Smooth muscle cell of the brain vasculature (primary cell): ENCODE measurements around the gene STARD9.
"Not testable (repeated sequence)": the region's sequence is repeated elsewhere in the genome, so short reads cannot be mapped to it uniquely, and the experiment has no call there.

ENCODE experiments used
- DNase-seq: peaks from one replicate; pipeline ENCODE4 v3.0.0-alpha.2; 2012; ENCODE audit warnings: low read depth, low spot score

STARD9 gene

GRCh38 chr15:42764154-42764731, 188.8 kb downstream of the STARD9 start:
- DNase-seq, result not testable (repeated sequence)

GRCh38 chr15:42766109-42766508, 190.7 kb downstream of the STARD9 start:
- not testable (repeated sequence) for DNase-seq
